Smooth muscle cell (in vitro differentiated cells): Measurements from ENCODE around the gene TPCN1. TPM values are rescaled to one million over a fixed set of nuclear protein-coding genes. Genes with fewer than 3 reads are reported as not detected.

ENCODE experiments used
- DNase-seq: peaks from one replicate; lab custom pipeline; 2025; ENCODE audit not compliant: unreplicated experiment; lab: John Stamatoyannopoulos, UW
- H2AFZ ChIP-seq: fragments of 200-600 bp; sonication (generic); 2 replicates; pipeline ENCODE4 v1.6.0; 2016; ENCODE audit warnings: antibody characterized with exemption, low read depth, mild to moderate bottlenecking
- H3F3A ChIP-seq: fragments of 200-600 bp; sonication (generic); 2 replicates; pipeline ENCODE4 v1.6.0; 2017; ENCODE audit warnings: antibody characterized with exemption, low read depth
- H3K27ac ChIP-seq: fragments of 200-600 bp; sonication (generic); 2 replicates; pipeline ENCODE4 v1.5.1; 2016; ENCODE audit warnings: low read depth, mild to moderate bottlenecking
- H3K27me3 ChIP-seq: fragments of 200-600 bp; sonication (generic); 2 replicates; pipeline ENCODE4 v1.6.1; 2016; ENCODE audit warnings: low read depth, mild to moderate bottlenecking
- H3K36me3 ChIP-seq: fragments of 200-600 bp; sonication (generic); 2 replicates; pipeline ENCODE4 v1.5.1; 2016; ENCODE audit warnings: low read depth
- H3K4me1 ChIP-seq: fragments of 200-600 bp; sonication (generic); 2 replicates; pipeline ENCODE4 v1.5.1; 2016; ENCODE audit warnings: low read depth
- H3K4me2 ChIP-seq: fragments of 200-600 bp; sonication (generic); 2 replicates; pipeline ENCODE4 v1.6.0; 2016; ENCODE audit warnings: mild to moderate bottlenecking
- H3K4me3 ChIP-seq: fragments of 200-600 bp; sonication (generic); 2 replicates; pipeline ENCODE4 v1.5.1; 2016; ENCODE audit warnings: mild to moderate bottlenecking
- H3K79me2 ChIP-seq: fragments of 200-600 bp; sonication (generic); 2 replicates; pipeline ENCODE4 v1.6.0; 2016; ENCODE audit warnings: low read depth, mild to moderate bottlenecking
- H3K9ac ChIP-seq: fragments of 200-600 bp; sonication (generic); 2 replicates; pipeline ENCODE4 v1.6.0; 2016; ENCODE audit warnings: low read depth
- H3K9me3 ChIP-seq: fragments of 200-600 bp; sonication (generic); replicated peaks from 2 replicates; pipeline ENCODE4 v1.5.1; 2016; ENCODE audit warnings: low read depth
- H4K20me1 ChIP-seq: fragments of 200-600 bp; sonication (generic); 2 replicates; pipeline ENCODE4 v1.6.0; 2016; ENCODE audit warnings: low read depth
- CTCF ChIP-seq: fragments of 200-600 bp; sonication (generic); IDR thresholded peaks from 2 replicates; pipeline ENCODE4 v1.5.1; 2017; ENCODE audit warnings: borderline replicate concordance, mild to moderate bottlenecking, antibody characterized with exemption; ENCODE audit not compliant: insufficient read depth, poor library complexity, severe bottlenecking
- WGBS: methylation state at CpG from one replicate; pipeline ENCODE4 v1.1.7; 2016; ENCODE audit warnings: low lambda C conversion rate; 5-methylcytosine and 5-hydroxymethylcytosine counted together
- polyA plus RNA-seq: library from polyadenylated mRNA; unstranded; fragments of >200 nt; fragmentation: Nextera tagmentation; extraction: Ambion mirVana; gene quantifications from 2 replicates; pipeline ENCODE4 v1.2.1, GENCODE V29; 2016
- total RNA-seq: library from RNA; depleted of rRNA; stranded (reverse); fragments of >200 nt; gene quantifications from 2 replicates; pipeline ENCODE4 v1.2.3, GENCODE V29; 2014

The TPCN1 gene
- total RNA-seq (12.1 and 12.9 TPM in 2 replicates), polyA plus RNA-seq (29.2 and 29.6 TPM in 2 replicates)

GRCh38 chr12:113221181-113221996 is at the start of gene TPCN1:
Gene TPCN1 (plus strand): TSS chr12:113221464. CDS start chr12:113226853, 5,389 bp downstream.
- peak within 1 kb of the TSS; percentile 93 for H3K4me2 ChIP-seq
- no peaks in the 10 kb centered on the region for H3K9me3 ChIP-seq
- no peaks in the 10 kb centered on the region for H4K20me1 ChIP-seq
- TF ChIP-seq CTCF = no peak
- H3K4me3 ChIP-seq = peak within 1 kb of the TSS; percentile 70
- no peaks in the 10 kb centered on the region for H3K36me3 ChIP-seq
- no peaks in the 10 kb centered on the region for H3K27me3 ChIP-seq
- peaks cover 8% of the 10 kb centered on the region for H3F3A ChIP-seq
- peak within 1 kb of the TSS; percentile 66 for H3K27ac ChIP-seq
- H2AFZ ChIP-seq = peak within 1 kb of the TSS; percentile 64
- H3K4me1 ChIP-seq = peaks cover 8% of the 10 kb centered on the region
- peak; percentile 95 for DNase-seq
- peak within 1 kb of the TSS; percentile 78 for H3K9ac ChIP-seq
- H3K79me2 ChIP-seq = peaks cover 6% of the 10 kb centered on the region
- 1% methylated on average over 62 of the region's 68 CpGs for WGBS

GRCh38 chr12:113171543-113171942 is 49.7 kb upstream of the TPCN1 start:
- Histone ChIP-seq H3K4me3 (no peak overlapping the region), H3F3A (no peaks in the 10 kb centered on the region), H3K4me2 (no peak overlapping the region), H3K79me2 (no peaks in the 10 kb centered on the region), H3K27me3 (no peaks in the 10 kb centered on the region), H3K27ac (no peak overlapping the region), H3K36me3 (peaks cover 5% of the 10 kb centered on the region), H4K20me1 (peaks cover 6% of the 10 kb centered on the region), H3K9ac (no peak overlapping the region), H3K9me3 (no peaks in the 10 kb centered on the region), H3K4me1 (no peaks in the 10 kb centered on the region), H2AFZ (no peak overlapping the region)
- 97% methylated on average over 9 of the region's 9 CpGs for WGBS
- TF ChIP-seq CTCF = no peak
- DNase-seq = no peak

DNA sequence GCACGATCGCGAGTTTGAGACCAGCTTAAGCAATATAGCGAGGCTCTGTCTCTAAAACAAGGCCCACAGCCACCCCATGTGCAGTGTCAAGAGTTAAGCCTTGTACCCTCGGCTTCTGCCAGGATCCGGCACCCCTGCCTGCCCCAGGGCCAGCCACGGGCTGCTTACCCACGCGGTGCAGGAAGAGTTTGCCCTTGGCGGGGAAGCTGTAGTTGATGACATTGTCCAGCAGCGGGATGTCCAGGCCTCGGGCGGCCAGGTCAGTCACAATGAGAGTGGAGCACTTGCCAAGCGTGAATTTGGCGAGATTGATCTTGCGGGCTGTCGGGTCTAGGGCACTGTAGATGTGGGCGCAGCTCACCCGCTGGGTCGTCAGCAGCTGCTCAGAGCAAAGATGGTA is 49.1 kb upstream of the TPCN1 start:
- WGBS = 97% methylated on average over 20 of the region's 20 CpGs

More for the DNA sequence above, 49.1 kb upstream of the TPCN1 start:
- no peak for TF ChIP-seq CTCF
- H3F3A ChIP-seq = no peaks in the 10 kb centered on the region
- H3K9ac ChIP-seq = no peak overlapping the region
- no peak overlapping the region for H3K27ac ChIP-seq
- H3K4me3 ChIP-seq = no peak overlapping the region
- no peaks in the 10 kb centered on the region for H3K79me2 ChIP-seq
- no peaks in the 10 kb centered on the region for H3K27me3 ChIP-seq
- H3K4me2 ChIP-seq = no peak overlapping the region
- no peak for DNase-seq
- H2AFZ ChIP-seq = no peak overlapping the region
- H3K36me3 ChIP-seq = peaks cover 7% of the 10 kb centered on the region
- peaks cover 6% of the 10 kb centered on the region for H4K20me1 ChIP-seq
- H3K4me1 ChIP-seq = no peaks in the 10 kb centered on the region
- no peaks in the 10 kb centered on the region for H3K9me3 ChIP-seq
